Measurements from ENCODE around the gene NPR2. TPM values are rescaled to one million over a fixed set of nuclear protein-coding genes. Genes with fewer than 3 reads are reported as not detected.

Gene NPR2
- polyA plus RNA-seq, 4 donors: 27.1 to 55.5 (median 30.6) TPM

GRCh38 chr9:35763181-35763580, 28.2 kb upstream of the NPR2 start:
- no peak for DNase-seq (ENCODE audit: low read depth in 4 of 4, low spot score in 3 of 4)

- no peak for DNase-seq (ENCODE audit: low read depth in 4 of 4, low spot score in 3 of 4)
These were observed 27.6 kb upstream of the NPR2 start for GRCh38 chr9:35763803-35764202.

- DNase-seq (ENCODE audit: low read depth in 4 of 4, low spot score in 3 of 4): no peak
These were observed 24.4 kb upstream of the NPR2 start for GRCh38 chr9:35766997-35767396.

GRCh38 chr9:35767458-35767857, 23.9 kb upstream of the NPR2 start:
- no peak for DNase-seq (ENCODE audit: low read depth in 4 of 4, low spot score in 3 of 4)

- DNase-seq (ENCODE audit: low read depth in 4 of 4, low spot score in 3 of 4): no peak
These were observed 21.6 kb upstream of the NPR2 start for GRCh38 chr9:35769763-35770162.

GRCh38 chr9:35771075-35771433, 20.3 kb upstream of the NPR2 start:
- no peak for DNase-seq (ENCODE audit: low read depth in 4 of 4, low spot score in 3 of 4)

- DNase-seq (ENCODE audit: low read depth in 4 of 4, low spot score in 3 of 4): no peak
These were observed 19.9 kb upstream of the NPR2 start for GRCh38 chr9:35771534-35771933.

GRCh38 chr9:35771943-35772342, 19.4 kb upstream of the NPR2 start:
- DNase-seq (ENCODE audit: low read depth in 4 of 4, low spot score in 3 of 4): no peak

GRCh38 chr9:35774907-35775635, 16.3 kb upstream of the NPR2 start:
- no peak for DNase-seq (ENCODE audit: low read depth in 4 of 4, low spot score in 3 of 4)

GRCh38 chr9:35776018-35776417, 15.4 kb upstream of the NPR2 start:
- DNase-seq (ENCODE audit: low read depth in 4 of 4, low spot score in 3 of 4): peak in 1 of 4 donors; percentile 36

- no peak for DNase-seq (ENCODE audit: low read depth in 4 of 4, low spot score in 3 of 4)
These were observed 12.9 kb upstream of the NPR2 start for GRCh38 chr9:35778496-35778895.

- DNase-seq (ENCODE audit: low read depth in 4 of 4, low spot score in 3 of 4): no peak
These were observed 10.3 kb upstream of the NPR2 start for GRCh38 chr9:35781066-35781465.

- DNase-seq (ENCODE audit: low read depth in 4 of 4, low spot score in 3 of 4): no peak
These were observed 8.0 kb upstream of the NPR2 start for GRCh38 chr9:35783418-35783817.

GRCh38 chr9:35789541-35789940, 1.9 kb upstream of the NPR2 start:
- DNase-seq (ENCODE audit: low read depth in 4 of 4, low spot score in 3 of 4): no peak

- no peak for DNase-seq (ENCODE audit: low read depth in 4 of 4, low spot score in 3 of 4)
These were observed 1.4 kb upstream of the NPR2 start for GRCh38 chr9:35790025-35790384.

- DNase-seq (ENCODE audit: low read depth in 4 of 4, low spot score in 3 of 4): peak in 2 of 4 donors; percentile 69 to 78
These were observed 750 bp upstream of the NPR2 start for GRCh38 chr9:35790385-35791296.

GRCh38 chr9:35792024-35792813, 828 bp downstream of the NPR2 start:
- no peak for DNase-seq (ENCODE audit: low read depth in 4 of 4, low spot score in 3 of 4)

- DNase-seq (ENCODE audit: low read depth in 4 of 4, low spot score in 3 of 4): no peak
These were observed 1.4 kb downstream of the NPR2 start for GRCh38 chr9:35792826-35793225.

GRCh38 chr9:35793461-35793860, 2.1 kb downstream of the NPR2 start:
- no peak for DNase-seq (ENCODE audit: low read depth in 4 of 4, low spot score in 3 of 4)

- no peak for DNase-seq (ENCODE audit: low read depth in 4 of 4, low spot score in 3 of 4)
These were observed 4.3 kb downstream of the NPR2 start for GRCh38 chr9:35795695-35796094.
